Endothelial cell of umbilical vein (primary cell): Measurements from ENCODE around the gene SULT1C3. TPM values are rescaled to one million over a fixed set of nuclear protein-coding genes. Genes with fewer than 3 reads are reported as not detected.

Source experiments
- BruUV-seq: library from RNA; stranded (reverse); fragments of 400-500 nt; replicated peaks from 2 replicates; lab custom pipeline; 2021; lab: Mats Ljungman, UMichigan
- CTCF ChIA-PET: fragments of 300-600, 350-600 bp; sonication (Branson Sonifier 250); formaldehyde crosslinking; loops from one replicate; lab custom pipeline; 2021; ENCODE audit warnings: antibody characterized with exemption, inconsistent platforms; lab: Charles Lee
- POLR2A ChIA-PET: fragments of 300-600, 350-600 bp; sonication (Branson Sonifier 250); formaldehyde crosslinking; loops from one replicate; lab custom pipeline; 2021; ENCODE audit warnings: antibody characterized with exemption, inconsistent platforms; lab: Charles Lee
- DNase-seq: peaks from one replicate; pipeline ENCODE4 v3.0.0-alpha.2; 2011; ENCODE audit warnings: low read depth, low spot score
- FAIRE-seq: peaks from 2 replicates; lab custom pipeline; 2011; peaks lifted over from hg19 to GRCh38; lab: Jason Lieb, UNC
- H2AFZ ChIP-seq: 2 replicates; pipeline ENCODE4 v1.6.0; 2012; ENCODE audit warnings: low read depth, low read length, control low read depth, inconsistent platforms
- H3K27ac ChIP-seq: 2 replicates; pipeline ENCODE4 v1.5.1; 2011; ENCODE audit warnings: low read depth, mild to moderate bottlenecking, control low read depth, low read length, moderate library complexity; ENCODE audit not compliant: insufficient read depth
- H3K27me3 ChIP-seq, 2 experiments: 2 replicates each; pipeline versions ENCODE4 v1.6.0 to v1.6.1; 2011; ENCODE audit warnings: low read length in 2 of 2, mixed read lengths in 1 of 2; ENCODE audit not compliant: control insufficient read depth in 2 of 2, insufficient read depth in 2 of 2
- H3K36me3 ChIP-seq, 2 experiments: 2 replicates in 1 of 2; 3 replicates in 1 of 2; pipeline ENCODE4 v1.5.1; 2011; ENCODE audit warnings: low read length in 2 of 2, mild to moderate bottlenecking in 1 of 2, moderate library complexity in 1 of 2; ENCODE audit not compliant: control insufficient read depth in 2 of 2, insufficient read depth in 2 of 2; ENCODE audit errors: extremely low read depth in 1 of 2
- H3K4me1 ChIP-seq: 3 replicates; pipeline ENCODE4 v1.5.1; 2011; ENCODE audit warnings: mild to moderate bottlenecking, low read length; ENCODE audit not compliant: control insufficient read depth, insufficient read depth; ENCODE audit errors: extremely low read depth
- H3K4me2 ChIP-seq: 2 replicates; pipeline ENCODE4 v1.6.1; 2011; ENCODE audit warnings: low read length, control low read depth, mixed read lengths; ENCODE audit not compliant: insufficient read depth
- H3K4me3 ChIP-seq, 3 experiments: fragments of 200-600 bp in 1 of 3; sonication (generic), shearing (Covaris generic) in 1 of 3; replicated peaks in 1 of 3; 2 replicates each; pipeline ENCODE4 v1.5.1; 2011 to 2016; ENCODE audit warnings: control low read depth in 3 of 3, low read length in 3 of 3, mild to moderate bottlenecking in 2 of 3, inconsistent platforms in 1 of 3, low read depth in 1 of 3, moderate library complexity in 1 of 3; ENCODE audit not compliant: insufficient read depth in 1 of 3
- H3K79me2 ChIP-seq: 2 replicates; pipeline ENCODE4 v1.6.0; 2012; ENCODE audit warnings: low read length, inconsistent platforms; ENCODE audit not compliant: control insufficient read depth, insufficient read depth
- H3K9ac ChIP-seq: replicated peaks from 2 replicates; pipeline ENCODE3; 2011; ENCODE audit warnings: low read length, control low read depth; ENCODE audit not compliant: insufficient read depth; ENCODE audit errors: extremely low read depth
- H3K9me1 ChIP-seq: replicated peaks from 3 replicates; pipeline ENCODE4 v1.6.0; 2011; ENCODE audit warnings: mild to moderate bottlenecking, low read length; ENCODE audit not compliant: control insufficient read depth, insufficient read depth; ENCODE audit errors: extremely low read depth
- H3K9me3 ChIP-seq: replicated peaks from 2 replicates; pipeline ENCODE4 v1.5.1; 2012; ENCODE audit warnings: low read length, inconsistent platforms; ENCODE audit not compliant: control insufficient read depth, insufficient read depth
- H4K20me1 ChIP-seq: replicated peaks from 2 replicates; pipeline ENCODE3; 2011; ENCODE audit warnings: mild to moderate bottlenecking, low read length; ENCODE audit not compliant: control insufficient read depth, insufficient read depth; ENCODE audit errors: extremely low read depth
- CTCF ChIP-seq, 2 donors: IDR thresholded peaks; 1 replicate in 1 of 2; 2 replicates in 1 of 2; pipeline ENCODE4 v1.5.1; 2011; ENCODE audit warnings: low read length in 2 of 2, mild to moderate bottlenecking in 2 of 2, moderate library complexity in 2 of 2, control low read depth in 1 of 2, inconsistent platforms in 1 of 2, low read depth in 1 of 2; ENCODE audit not compliant: insufficient read depth in 1 of 2; ENCODE audit errors: extremely low read depth in 1 of 2
- EZH2 ChIP-seq: IDR thresholded peaks from 2 replicates; pipeline ENCODE4 v1.6.1; 2012; ENCODE audit warnings: borderline replicate concordance, low read depth, mild to moderate bottlenecking, moderate library complexity, low read length, inconsistent platforms; ENCODE audit not compliant: severe bottlenecking
- FOS ChIP-seq: IDR thresholded peaks from 2 replicates; pipeline ENCODE4 v1.6.1; 2011; ENCODE audit warnings: mild to moderate bottlenecking, low read length, moderate library complexity, borderline replicate concordance; ENCODE audit not compliant: insufficient read depth
- GATA2 ChIP-seq: IDR thresholded peaks from 2 replicates; pipeline ENCODE4 v1.7.0; 2011; ENCODE audit warnings: low read depth, mild to moderate bottlenecking, moderate library complexity, mixed read lengths, low read length; ENCODE audit not compliant: insufficient read length, insufficient read depth
- JUN ChIP-seq: IDR thresholded peaks from 2 replicates; pipeline ENCODE4 v1.6.1; 2011; ENCODE audit warnings: borderline replicate concordance, low read depth; ENCODE audit not compliant: insufficient read length, insufficient read depth
- MYC ChIP-seq: IDR thresholded peaks from one replicate; pipeline ENCODE4 v1.6.1; 2011; ENCODE audit warnings: mild to moderate bottlenecking, low read depth, low read length
- POLR2A ChIP-seq: IDR thresholded peaks from 2 replicates; pipeline ENCODE4 v1.6.1; 2012; ENCODE audit warnings: low read depth, mild to moderate bottlenecking, control low read depth, low read length
- POLR2AphosphoS5 ChIP-seq: IDR thresholded peaks from 2 replicates; pipeline ENCODE4 v1.6.1; 2012; ENCODE audit warnings: low read depth, mild to moderate bottlenecking, control low read depth, low read length, moderate library complexity; ENCODE audit not compliant: insufficient read depth
- dilution Hi-C: fragments of 300-500 bp; cut with MboI; formaldehyde crosslinking; loops from one replicate; pipeline ENCODE4 v1.15.0; 2019; ENCODE audit warnings: low sequenced_read_pairs; ENCODE audit not compliant: extremely low pct_ligation_motif_present
- intact Hi-C: fragments of 100-400 bp; cut with micrococcal nuclease; formaldehyde crosslinking; loops from one replicate; pipeline ENCODE4 v1.10.0; 2022
- polyA plus RNA-seq, 4 experiments: library from polyadenylated mRNA; depleted of rRNA in 3 of 4; stranded (reverse) in 3 of 4; unstranded in 1 of 4; fragments of >200 nt; gene quantifications; 2 replicates each; pipeline versions ENCODE4 v1.2.1 to v1.2.3, GENCODE V29; 2011 to 2012; ENCODE audit warnings: missing spikeins in 1 of 4
- total RNA-seq: library from RNA; stranded (reverse); gene quantifications from 2 replicates; pipeline ENCODE4 v1.2.3, GENCODE V29; 2021
- TF ChIP-seq, protein P1 (sequence below): IDR thresholded peaks from 2 replicates; pipeline ENCODE4 v1.6.1; 2011; ENCODE audit not compliant: insufficient read depth, insufficient read length

Gene SULT1C3
- total and polyA plus RNA-seq, 2 donors (not counting 3 experiments of a cell fraction or from before 2014, with no cell fraction given): not detected

GRCh38 chr2:108304975-108305374 lies 65.2 kb downstream of the SULT1C3 start:
- H3K27ac ChIP-seq: no peak overlapping the region
- H3K4me2 ChIP-seq: no peak overlapping the region
- H3K4me1 ChIP-seq: no peaks in the 10 kb centered on the region
- TF ChIP-seq EZH2: no peak
- no peak for TF ChIP-seq MYC
- TF ChIP-seq CTCF (IDR thresholded peaks at IDR 0.05; ENCODE audit: extremely low read depth in 1 of 2, insufficient read depth in 1 of 2, low read depth in 1 of 2, low read length in 2 of 2): no peak
- TF ChIP-seq GATA2: no peak
- no peak for TF ChIP-seq JUN
- TF ChIP-seq, protein P1, sequence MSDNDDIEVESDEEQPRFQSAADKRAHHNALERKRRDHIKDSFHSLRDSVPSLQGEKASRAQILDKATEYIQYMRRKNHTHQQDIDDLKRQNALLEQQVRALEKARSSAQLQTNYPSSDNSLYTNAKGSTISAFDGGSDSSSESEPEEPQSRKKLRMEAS: no peak
- no peak for TF ChIP-seq FOS
- TF ChIP-seq POLR2A: no peak
- no peak for TF ChIP-seq POLR2AphosphoS5
- H3K79me2 ChIP-seq: no peaks in the 10 kb centered on the region
- dilution Hi-C loops: no loop called here
- DNase-seq (no peak), FAIRE-seq (no peak)
- no TSS peak for BruUV-seq
- intact Hi-C loops: no loop called here
- H3K36me3 ChIP-seq: no peaks in the 10 kb centered on the region
- ChIA-PET POLR2A (no interaction called here), CTCF (no interaction called here)
- H3K9ac ChIP-seq: no peak overlapping the region
- no peak overlapping the region for H3K4me3 ChIP-seq
- no peaks in the 10 kb centered on the region for H3K9me1 ChIP-seq
- no peaks in the 10 kb centered on the region for H3K9me3 ChIP-seq
- H2AFZ ChIP-seq: no peak overlapping the region
- H3K27me3 ChIP-seq: peaks cover 0 to 3% of the 10 kb centered on the region in 2 experiments
- H4K20me1 ChIP-seq: no peaks in the 10 kb centered on the region
